HepG2 (cell line): ENCODE measurements around the gene RRBP1. TPM values are rescaled to one million over a fixed set of nuclear protein-coding genes. Genes with fewer than 3 reads are reported as not detected.
A peak's percentile ranks its signal among the peaks of the same experiment; 100 is the strongest.

Experiments
- ARID2 ChIP-seq: sonication (generic); formaldehyde crosslinking; IDR thresholded peaks from 2 replicates; pipeline ENCODE4 v1.8.1; 2022; ENCODE audit warnings: mild to moderate bottlenecking, missing genetic modification reagents, borderline replicate concordance
- GABPB1 ChIP-seq: IDR thresholded peaks from 2 replicates; pipeline ENCODE4 v1.6.1; 2016; ENCODE audit warnings: mild to moderate bottlenecking, missing genetic modification reagents, moderate library complexity, missing compliant biosample characterization
- GMEB1 ChIP-seq: sonication (generic); formaldehyde crosslinking; IDR thresholded peaks from 2 replicates; pipeline ENCODE4 v1.5.1; 2020; ENCODE audit warnings: missing genetic modification reagents, mild to moderate bottlenecking, borderline replicate concordance
- HOXA5 ChIP-seq: sonication (generic); formaldehyde crosslinking; IDR thresholded peaks from 2 replicates; pipeline ENCODE4 v1.4.0; 2020; ENCODE audit warnings: missing genetic modification reagents
- KDM4B ChIP-seq: sonication (generic); formaldehyde crosslinking; IDR thresholded peaks from 2 replicates; pipeline ENCODE4 v1.4.0; 2020; ENCODE audit warnings: missing genetic modification reagents
- MAZ ChIP-seq, 2 experiments: sonication (generic) in 1 of 2; formaldehyde crosslinking in 1 of 2; IDR thresholded peaks; 2 replicates each; pipeline versions ENCODE4 v1.5.0 to v1.6.1; 2012 to 2020; ENCODE audit warnings: low read depth in 2 of 2, mild to moderate bottlenecking in 2 of 2, borderline replicate concordance in 1 of 2, improper control_type of control experiment in 1 of 2, low read length in 1 of 2, missing genetic modification reagents in 1 of 2, moderate library complexity in 1 of 2
- MED13 ChIP-seq: sonication (generic); formaldehyde crosslinking; IDR thresholded peaks from 2 replicates; pipeline ENCODE4 v1.5.0; 2020; ENCODE audit warnings: missing genetic modification reagents
- NFE2L2 ChIP-seq: fragments of 150-350 bp; IDR thresholded peaks from 2 replicates; pipeline ENCODE4 v1.6.1; 2014; ENCODE audit warnings: low read length
- NFIC ChIP-seq: IDR thresholded peaks from 2 replicates; pipeline ENCODE4 v1.6.1; 2012; ENCODE audit warnings: mild to moderate bottlenecking, low read length, inconsistent platforms
- PLRG1 ChIP-seq: fragments of 450-650 bp; conservative IDR thresholded peaks from 2 replicates; pipeline ENCODE4 v1.6.1; 2016
- SKIL ChIP-seq: sonication (generic); formaldehyde crosslinking; IDR thresholded peaks from 2 replicates; pipeline ENCODE4 v1.8.0; 2022; ENCODE audit warnings: missing genetic modification reagents, mild to moderate bottlenecking, moderate library complexity, borderline replicate concordance
- SMYD3 ChIP-seq: sonication (generic); formaldehyde crosslinking; IDR thresholded peaks from 2 replicates; pipeline ENCODE4 v1.8.1; 2023; ENCODE audit warnings: mild to moderate bottlenecking, missing genetic modification reagents
- TARDBP ChIP-seq: sonication (generic); formaldehyde crosslinking; IDR thresholded peaks from 2 replicates; pipeline ENCODE4 v1.8.0; 2022; ENCODE audit warnings: mild to moderate bottlenecking, missing genetic modification reagents
- YEATS4 ChIP-seq: sonication (generic); formaldehyde crosslinking; IDR thresholded peaks from 2 replicates; pipeline ENCODE4 v1.4.0; 2020; ENCODE audit warnings: missing genetic modification reagents, borderline replicate concordance
- ZFP1 ChIP-seq: IDR thresholded peaks from 2 replicates; pipeline ENCODE4 v1.6.1; 2016
- ZMYM3 ChIP-seq: sonication (generic); formaldehyde crosslinking; IDR thresholded peaks from 2 replicates; pipeline ENCODE4 v1.5.1; 2020; ENCODE audit warnings: mild to moderate bottlenecking, missing genetic modification reagents
- ZNF101 ChIP-seq: sonication (generic); formaldehyde crosslinking; IDR thresholded peaks from 2 replicates; pipeline ENCODE4 v1.4.0; 2020; ENCODE audit warnings: mild to moderate bottlenecking, low read depth, missing genetic modification reagents, borderline replicate concordance
- ZNF317 ChIP-seq: sonication (generic); formaldehyde crosslinking; IDR thresholded peaks from 2 replicates; pipeline ENCODE4 v1.5.0; 2020; ENCODE audit warnings: mild to moderate bottlenecking, missing genetic modification reagents
- ZNF343 ChIP-seq: sonication (generic); formaldehyde crosslinking; IDR thresholded peaks from 2 replicates; pipeline ENCODE4 v1.4.0; 2020; ENCODE audit warnings: mild to moderate bottlenecking, missing genetic modification reagents
- ZNF512 ChIP-seq: sonication (generic); formaldehyde crosslinking; IDR thresholded peaks from 2 replicates; pipeline ENCODE4 v1.4.0; 2020; ENCODE audit warnings: mild to moderate bottlenecking, missing genetic modification reagents
- ZNF543 ChIP-seq: sonication (generic); formaldehyde crosslinking; IDR thresholded peaks from 2 replicates; pipeline ENCODE4 v1.4.0; 2020; ENCODE audit warnings: mild to moderate bottlenecking, missing genetic modification reagents
- ZNF569 ChIP-seq: sonication (generic); formaldehyde crosslinking; IDR thresholded peaks from 2 replicates; pipeline ENCODE4 v1.5.0; 2020; ENCODE audit warnings: mild to moderate bottlenecking, missing genetic modification reagents, moderate library complexity, borderline replicate concordance
- ZNF713 ChIP-seq: sonication (generic); formaldehyde crosslinking; IDR thresholded peaks from 2 replicates; pipeline ENCODE4 v1.4.0; 2020; ENCODE audit warnings: mild to moderate bottlenecking, missing genetic modification reagents
- polyA plus RNA-seq, 8 experiments: library from polyadenylated mRNA; depleted of rRNA in 3 of 8; stranded (reverse) in 7 of 8; unstranded in 1 of 8; fragments of >200 nt; fragmentation: Illumina TruSeq in 4 of 8; extraction: Trizol in 4 of 8; gene quantifications; 2 replicates each; pipeline versions ENCODE4 v1.2.1 to v1.2.3, GENCODE V29; 2011 to 2016; ENCODE audit warnings: low read depth in 4 of 8, missing spikeins in 1 of 8, mixed read lengths in 1 of 8; ENCODE audit not compliant: insufficient read depth in 1 of 8
- total RNA-seq, 5 experiments: library from RNA; depleted of rRNA; stranded (reverse); fragments of >200 nt; fragmentation: Illumina TruSeq; extraction: Trizol; gene quantifications; 2 replicates each; pipeline ENCODE4 v1.2.3, GENCODE V29; 2016; ENCODE audit warnings: low read depth in 1 of 5
- TF ChIP-seq, protein P1 (sequence below): sonication (generic); formaldehyde crosslinking; IDR thresholded peaks from 2 replicates; pipeline ENCODE4 v1.9.0; 2022; ENCODE audit warnings: low read depth, missing genetic modification reagents
- TF ChIP-seq, protein P2 (sequence below): sonication (generic); formaldehyde crosslinking; IDR thresholded peaks from 2 replicates; pipeline ENCODE4 v1.8.1; 2023; ENCODE audit warnings: mild to moderate bottlenecking, missing genetic modification reagents, borderline replicate concordance

Gene RRBP1
- total and polyA plus RNA-seq, 2 of the 13 experiments (the other 11 are each of a cell fraction or from before 2014, with no cell fraction given) = 150 to 222 TPM

DNA sequence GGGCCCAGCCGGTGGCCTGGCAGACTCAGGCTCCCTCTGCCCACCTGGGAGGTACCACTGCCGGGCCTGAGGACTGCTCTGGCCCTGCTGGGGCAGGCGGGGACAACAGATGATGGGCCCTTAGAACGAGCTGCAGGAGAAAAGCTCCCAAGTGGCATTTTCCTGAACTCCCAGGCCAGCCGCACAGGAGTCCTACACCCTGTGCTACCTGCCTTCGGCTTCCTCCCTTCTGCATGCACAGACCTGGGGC is 70.8 kb downstream of the RRBP1 start (continued):
- TF ChIP-seq, protein P1, sequence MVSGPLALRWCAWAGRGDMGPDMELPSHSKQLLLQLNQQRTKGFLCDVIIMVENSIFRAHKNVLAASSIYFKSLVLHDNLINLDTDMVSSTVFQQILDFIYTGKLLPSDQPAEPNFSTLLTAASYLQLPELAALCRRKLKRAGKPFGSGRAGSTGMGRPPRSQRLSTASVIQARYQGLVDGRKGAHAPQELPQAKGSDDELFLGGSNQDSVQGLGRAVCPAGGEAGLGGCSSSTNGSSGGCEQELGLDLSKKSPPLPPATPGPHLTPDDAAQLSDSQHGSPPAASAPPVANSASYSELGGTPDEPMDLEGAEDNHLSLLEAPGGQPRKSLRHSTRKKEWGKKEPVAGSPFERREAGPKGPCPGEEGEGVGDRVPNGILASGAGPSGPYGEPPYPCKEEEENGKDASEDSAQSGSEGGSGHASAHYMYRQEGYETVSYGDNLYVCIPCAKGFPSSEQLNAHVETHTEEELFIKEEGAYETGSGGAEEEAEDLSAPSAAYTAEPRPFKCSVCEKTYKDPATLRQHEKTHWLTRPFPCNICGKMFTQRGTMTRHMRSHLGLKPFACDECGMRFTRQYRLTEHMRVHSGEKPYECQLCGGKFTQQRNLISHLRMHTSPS = no peak; the same call in 1 of the 2 replicates
- TF ChIP-seq ZFP1 (CRISPR knock-in tag) (no peak), ZNF101 (no peak), ZMYM3 (CRISPR knock-in tag) (no peak), MED13 (CRISPR knock-in tag) (no peak), GMEB1 (CRISPR knock-in tag) (no peak), NFIC (no peak), ZNF343 (CRISPR knock-in tag) (peak; percentile 72; the same call in 1 of the 2 replicates), ZNF543 (no peak), ARID2 (no peak), PLRG1 (no peak), SMYD3 (CRISPR knock-in tag) (no peak), GABPB1 (CRISPR knock-in tag) (no peak), SKIL (CRISPR knock-in tag) (no peak), ZNF713 (CRISPR knock-in tag) (0 out of 2 replicates have a peak, but pooled peaks have one; percentile 29), ZNF512 (CRISPR knock-in tag) (no peak), HOXA5 (CRISPR knock-in tag) (no peak), ZNF569 (CRISPR knock-in tag) (no peak), NFE2L2 (no peak), MAZ (IDR thresholded peaks at IDR 0.05; ENCODE audit: borderline replicate concordance, low read depth, low read length) (0 out of 2 replicates have a peak, but pooled peaks have one; percentile 31), MAZ (CRISPR knock-in tag; IDR thresholded peaks at IDR 0.05; ENCODE audit: low read depth) (no peak), TARDBP (CRISPR knock-in tag) (0 out of 2 replicates have a peak, but pooled peaks have one; percentile 7), YEATS4 (CRISPR knock-in tag) (no peak), KDM4B (no peak), ZNF317 (CRISPR knock-in tag) (no peak)
- TF ChIP-seq, protein P2, sequence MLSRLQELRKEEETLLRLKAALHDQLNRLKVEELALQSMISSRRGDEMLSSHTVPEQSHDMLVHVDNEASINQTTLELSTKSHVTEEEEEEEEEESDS (CRISPR knock-in tag) = no peak
